Measurements from ENCODE around the gene AHDC1.

DNA sequence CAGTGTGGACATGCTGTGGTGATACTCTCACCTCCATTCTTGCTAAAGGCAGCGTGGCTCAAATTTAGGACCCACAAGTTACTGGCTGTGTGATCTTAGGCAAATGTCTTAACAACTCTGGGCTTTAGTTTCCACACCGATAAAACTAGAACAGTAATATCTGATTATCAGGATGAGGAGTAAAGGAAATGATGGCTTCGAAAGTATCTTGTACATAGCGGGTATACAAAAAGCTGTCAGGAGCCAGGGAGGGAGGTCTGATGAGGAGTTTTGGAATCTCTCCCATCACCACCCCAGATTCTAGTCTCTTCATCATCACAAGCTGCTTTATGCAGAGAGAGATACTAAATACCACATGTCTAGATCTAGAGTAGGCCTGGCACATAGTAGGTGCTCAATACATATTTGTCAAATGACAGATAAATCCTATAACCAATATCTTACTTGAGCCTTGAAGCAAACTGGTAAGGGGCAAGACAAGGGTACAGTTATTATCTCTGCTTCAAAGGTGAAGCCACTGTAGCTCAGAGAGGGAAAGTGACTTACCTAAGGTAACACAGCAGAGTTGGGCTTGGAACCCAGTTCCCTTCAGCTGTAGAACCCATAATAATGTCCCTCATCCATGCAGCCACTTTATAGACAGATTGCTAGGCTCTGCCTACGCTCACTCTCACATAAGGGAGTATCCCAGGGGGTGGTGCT lies 40.6 kb upstream of the AHDC1 start:
- TF ChIP-seq, protein P1, sequence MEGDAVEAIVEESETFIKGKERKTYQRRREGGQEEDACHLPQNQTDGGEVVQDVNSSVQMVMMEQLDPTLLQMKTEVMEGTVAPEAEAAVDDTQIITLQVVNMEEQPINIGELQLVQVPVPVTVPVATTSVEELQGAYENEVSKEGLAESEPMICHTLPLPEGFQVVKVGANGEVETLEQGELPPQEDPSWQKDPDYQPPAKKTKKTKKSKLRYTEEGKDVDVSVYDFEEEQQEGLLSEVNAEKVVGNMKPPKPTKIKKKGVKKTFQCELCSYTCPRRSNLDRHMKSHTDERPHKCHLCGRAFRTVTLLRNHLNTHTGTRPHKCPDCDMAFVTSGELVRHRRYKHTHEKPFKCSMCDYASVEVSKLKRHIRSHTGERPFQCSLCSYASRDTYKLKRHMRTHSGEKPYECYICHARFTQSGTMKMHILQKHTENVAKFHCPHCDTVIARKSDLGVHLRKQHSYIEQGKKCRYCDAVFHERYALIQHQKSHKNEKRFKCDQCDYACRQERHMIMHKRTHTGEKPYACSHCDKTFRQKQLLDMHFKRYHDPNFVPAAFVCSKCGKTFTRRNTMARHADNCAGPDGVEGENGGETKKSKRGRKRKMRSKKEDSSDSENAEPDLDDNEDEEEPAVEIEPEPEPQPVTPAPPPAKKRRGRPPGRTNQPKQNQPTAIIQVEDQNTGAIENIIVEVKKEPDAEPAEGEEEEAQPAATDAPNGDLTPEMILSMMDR (IDR thresholded peaks at IDR 0.05) = no peak
- no peak for TF ChIP-seq POLR2AphosphoS5 (IDR thresholded peaks at IDR 0.05)
- no peak for TF ChIP-seq POLR2A (IDR thresholded peaks at IDR 0.05)

Measured in stomach (tissue), 4 donors.